Superior temporal gyrus (tissue), 1 donor: ENCODE results near the gene SCARB1.

Experiments used
- DNase-seq: peaks from one replicate; pipeline ENCODE4 v3.0.0-alpha.2; 2016; ENCODE audit errors: extremely low spot score

SCARB1 gene

GRCh38 chr12:124774462-124775167, 89.0 kb downstream of the SCARB1 start:
- DNase-seq: peak; percentile 84

- no peak for DNase-seq
Measured at GRCh38 chr12:124774054-124774461, 89.6 kb downstream of the SCARB1 start.

GRCh38 chr12:124772289-124773170, 91.1 kb downstream of the SCARB1 start:
- DNase-seq: no peak

- DNase-seq: peak; percentile 94
Measured at GRCh38 chr12:124771462-124772288, 92.0 kb downstream of the SCARB1 start.

GRCh38 chr12:124770728-124771127, 92.9 kb downstream of the SCARB1 start:
- DNase-seq: no peak

GRCh38 chr12:124769881-124770512, 93.7 kb downstream of the SCARB1 start:
- DNase-seq: no peak

GRCh38 chr12:124769163-124769530, 94.5 kb downstream of the SCARB1 start:
- no peak for DNase-seq

GRCh38 chr12:124768452-124769162, 95.1 kb downstream of the SCARB1 start:
- DNase-seq: no peak

- peak; percentile 86 for DNase-seq
Measured at GRCh38 chr12:124767066-124767821, 96.4 kb downstream of the SCARB1 start.

- DNase-seq: no peak
Measured at GRCh38 chr12:124766727-124767065, 97.0 kb downstream of the SCARB1 start.

GRCh38 chr12:124765581-124766489, 97.8 kb downstream of the SCARB1 start:
- no peak for DNase-seq

GRCh38 chr12:124764870-124765580, 98.6 kb downstream of the SCARB1 start:
- DNase-seq: no peak

- DNase-seq: no peak
Measured at GRCh38 chr12:124764451-124764850, 99.2 kb downstream of the SCARB1 start.

GRCh38 chr12:124763594-124763979, 100.1 kb downstream of the SCARB1 start:
- DNase-seq: no peak

- no peak for DNase-seq
Measured at GRCh38 chr12:124762791-124763593, 100.7 kb downstream of the SCARB1 start.

- no peak for DNase-seq
Measured at GRCh38 chr12:124762384-124762783, 101.3 kb downstream of the SCARB1 start.

- no peak for DNase-seq
Measured at GRCh38 chr12:124761871-124762270, 101.8 kb downstream of the SCARB1 start.

GRCh38 chr12:124761056-124761455, 102.6 kb downstream of the SCARB1 start:
- DNase-seq: no peak
